NCI-H1417 (cell line): Measurements from ENCODE around the gene WWOX.

Experiments
- DNase-seq, 3 experiments: peaks; one replicate each; lab custom pipeline; 2025; lab: John Stamatoyannopoulos, UW

The WWOX gene

DNA sequence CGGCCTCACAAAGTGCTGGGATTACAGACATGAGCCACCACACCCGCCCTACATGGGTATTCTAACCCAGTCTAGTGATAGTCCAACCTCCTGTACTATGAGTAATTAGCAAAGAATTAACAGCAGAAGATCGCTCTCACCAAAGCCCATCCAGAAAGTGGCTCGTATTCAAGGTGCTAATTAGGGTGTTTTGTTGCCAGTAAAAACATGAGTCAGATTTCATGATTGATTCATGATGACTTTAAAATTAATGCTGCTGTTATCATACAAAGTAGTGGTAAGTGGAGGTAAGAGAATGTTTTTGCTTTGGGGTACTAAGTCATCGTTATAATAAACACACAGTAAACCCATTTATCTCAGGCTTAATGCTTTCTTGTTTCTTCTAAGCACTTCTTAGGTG lies 428.8 kb downstream of the WWOX start:
- peak in 1 of 3 experiments; percentile 47 for DNase-seq

DNA sequence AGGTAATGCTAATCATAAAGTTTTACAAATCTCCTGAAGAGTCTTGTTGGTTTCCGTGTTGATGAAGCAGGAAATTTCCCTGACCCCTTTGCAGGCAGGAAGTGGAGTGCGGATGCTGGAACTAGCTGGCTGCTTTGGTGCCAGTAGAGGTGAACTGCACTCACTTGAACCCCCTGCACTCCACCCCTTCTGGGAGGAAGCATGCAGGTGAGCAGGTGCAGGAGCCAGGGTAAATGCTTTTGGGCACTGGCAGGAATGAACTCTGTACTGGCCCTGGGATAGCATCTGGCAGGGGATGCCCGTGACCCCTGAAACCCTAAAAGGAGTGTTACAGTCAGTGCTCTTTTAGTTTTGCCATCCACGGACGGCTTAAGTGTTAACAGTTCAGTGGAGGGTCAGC lies 430.4 kb downstream of the WWOX start:
- DNase-seq = no peak

DNA sequence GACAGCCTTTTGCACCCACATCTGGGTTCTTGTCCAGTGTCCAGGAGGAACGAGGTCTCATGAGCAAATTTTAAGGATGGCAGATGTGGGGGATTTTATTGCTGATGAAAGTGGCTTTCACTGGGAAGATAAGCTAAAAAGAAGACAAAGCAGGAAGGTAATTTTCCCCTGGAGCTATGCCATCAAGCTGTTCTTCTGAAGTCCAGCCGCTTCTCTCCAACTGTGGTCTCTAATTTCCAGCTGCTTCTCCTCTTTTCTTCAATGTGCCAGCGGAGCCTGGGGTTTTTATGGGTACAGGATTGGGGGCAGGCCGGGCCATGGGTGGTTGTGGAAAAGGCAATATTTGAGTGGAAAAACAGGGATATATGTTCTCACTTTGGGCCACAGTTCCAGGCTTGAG lies 430.8 kb downstream of the WWOX start:
- no peak for DNase-seq

DNA sequence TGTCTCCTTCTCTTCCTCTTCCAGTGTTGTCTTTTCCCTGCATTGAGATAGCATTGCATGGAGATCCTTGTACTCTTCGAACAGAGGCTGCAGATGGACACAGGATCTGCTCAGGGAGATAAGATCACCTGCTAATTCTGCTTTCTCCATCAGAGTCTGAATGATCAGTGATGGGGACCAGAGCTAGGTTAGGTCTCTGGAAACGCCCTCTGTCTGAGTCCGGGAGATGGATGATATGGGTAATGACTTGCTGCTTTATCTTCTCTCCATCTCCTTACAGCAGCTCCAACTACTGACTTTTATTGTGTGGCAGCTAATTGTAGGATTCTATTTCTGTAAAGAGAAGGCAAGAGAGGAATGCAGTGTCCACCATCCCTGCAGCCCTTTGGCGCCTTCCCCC lies 435.6 kb downstream of the WWOX start:
- no peak for DNase-seq

DNA sequence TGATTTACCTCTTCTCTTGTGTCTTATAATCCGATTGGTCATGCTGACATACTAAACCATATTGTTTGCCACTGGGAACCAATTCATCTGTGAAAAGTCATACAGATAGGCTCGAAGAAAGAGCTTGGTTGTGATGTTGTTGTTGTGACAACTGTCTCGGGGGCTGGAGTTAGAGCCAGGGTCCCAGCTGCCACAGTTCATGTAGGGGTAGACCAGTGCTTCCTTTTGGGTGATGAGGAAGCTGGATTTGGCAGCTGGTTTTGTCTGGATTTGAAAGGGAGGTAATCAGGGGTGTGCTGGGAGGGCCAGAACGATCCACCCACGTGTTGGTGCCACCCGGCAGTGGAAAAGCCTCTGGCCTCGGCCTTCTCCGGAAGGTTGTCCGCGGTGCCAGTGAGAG lies 438.1 kb downstream of the WWOX start:
- no peak for DNase-seq

DNA sequence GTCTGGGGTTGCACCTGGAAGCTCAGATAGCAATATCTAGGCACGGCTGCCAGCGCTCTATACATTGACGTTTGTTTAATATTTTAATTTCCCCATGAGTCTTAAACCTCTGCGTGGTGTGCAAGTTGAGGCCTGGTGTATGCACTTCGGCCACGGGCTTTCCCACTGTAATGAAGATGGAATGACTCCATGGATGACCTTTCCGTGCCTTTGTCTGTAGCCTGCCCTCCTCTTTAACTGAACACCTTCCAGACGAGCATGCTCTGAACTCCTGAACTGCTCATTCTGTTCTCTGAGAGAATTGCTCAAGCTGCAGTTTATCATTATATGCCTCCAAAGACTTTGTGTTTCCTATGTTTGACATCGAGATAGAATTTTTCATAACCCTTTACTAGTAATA lies 438.8 kb downstream of the WWOX start:
- no peak for DNase-seq

DNA sequence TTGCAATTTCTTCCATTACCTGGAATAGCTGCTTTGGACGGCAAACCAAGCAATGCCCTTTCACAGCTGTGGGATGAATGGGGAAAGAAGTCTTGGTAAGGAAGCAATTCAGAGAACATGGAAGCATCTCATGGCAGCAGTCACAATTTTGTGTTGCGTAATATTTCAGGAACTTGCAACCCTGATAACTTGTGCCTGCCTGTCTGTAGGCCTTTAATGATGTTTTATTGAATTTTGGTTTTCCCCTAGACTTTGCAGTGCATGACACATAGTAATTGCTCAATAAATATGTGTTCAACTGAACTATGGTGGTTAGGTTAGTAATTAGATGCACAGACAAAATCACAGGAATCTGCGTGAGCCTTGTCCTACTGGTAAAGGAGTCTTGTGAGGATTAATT lies 439.5 kb downstream of the WWOX start:
- no peak for DNase-seq

DNA sequence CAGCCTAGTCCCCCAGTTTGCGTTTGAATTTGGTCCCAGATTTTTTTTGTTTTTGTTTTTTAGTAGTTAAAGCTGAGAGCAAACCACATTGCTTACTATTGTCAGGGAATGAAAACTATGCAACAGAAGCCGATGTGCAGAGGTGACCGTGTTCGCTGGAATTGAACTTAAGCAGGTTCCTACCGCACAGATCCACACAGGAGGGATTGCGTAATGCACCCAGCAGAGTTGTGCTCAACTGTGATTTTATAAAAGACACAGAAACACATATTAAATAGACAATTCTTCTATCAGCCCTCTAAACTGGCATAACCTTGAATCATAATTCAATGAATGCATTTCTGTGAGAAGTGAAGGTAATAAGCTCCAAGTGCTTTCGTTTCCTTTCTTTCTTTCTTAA lies 443.0 kb downstream of the WWOX start:
- no peak for DNase-seq

DNA sequence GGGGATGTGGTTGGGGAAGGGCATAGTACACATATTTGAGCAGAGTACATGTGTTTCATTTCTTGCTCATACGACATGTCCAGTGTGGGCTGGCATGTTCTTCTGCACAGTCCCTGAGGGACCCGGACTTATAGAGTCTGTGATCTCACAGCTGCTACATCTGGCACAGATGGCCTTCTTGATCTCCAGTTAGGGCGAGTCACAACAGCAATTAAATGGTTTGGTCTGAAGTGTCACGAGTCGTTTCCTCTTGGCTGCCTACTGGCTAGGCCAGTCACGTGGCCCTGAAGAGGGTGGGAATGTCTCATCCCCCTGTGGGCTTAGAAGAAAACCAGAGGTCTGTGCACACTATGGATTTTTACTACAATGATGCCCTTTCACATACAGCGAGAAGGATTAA lies 443.6 kb downstream of the WWOX start:
- peak in 1 of 3 experiments; percentile 21 for DNase-seq

DNA sequence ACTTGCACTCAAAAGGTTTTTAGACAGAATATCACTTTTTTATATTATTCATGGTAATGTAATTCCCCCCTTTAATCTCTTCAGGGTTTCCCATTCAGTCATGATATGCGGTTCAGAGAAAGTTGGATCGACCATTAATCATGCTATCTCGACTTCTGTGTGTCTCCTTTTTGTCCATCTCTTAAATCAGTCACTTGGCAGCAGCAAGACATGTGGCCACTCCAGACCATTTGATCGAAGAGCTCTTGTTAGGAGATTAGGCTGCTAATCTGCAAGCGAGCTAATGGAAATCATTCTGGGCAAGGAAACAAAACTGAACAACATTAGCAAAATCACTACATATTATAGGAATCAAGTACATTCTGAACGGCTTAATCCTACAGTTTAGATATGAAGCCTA lies 449.9 kb downstream of the WWOX start:
- no peak for DNase-seq

DNA sequence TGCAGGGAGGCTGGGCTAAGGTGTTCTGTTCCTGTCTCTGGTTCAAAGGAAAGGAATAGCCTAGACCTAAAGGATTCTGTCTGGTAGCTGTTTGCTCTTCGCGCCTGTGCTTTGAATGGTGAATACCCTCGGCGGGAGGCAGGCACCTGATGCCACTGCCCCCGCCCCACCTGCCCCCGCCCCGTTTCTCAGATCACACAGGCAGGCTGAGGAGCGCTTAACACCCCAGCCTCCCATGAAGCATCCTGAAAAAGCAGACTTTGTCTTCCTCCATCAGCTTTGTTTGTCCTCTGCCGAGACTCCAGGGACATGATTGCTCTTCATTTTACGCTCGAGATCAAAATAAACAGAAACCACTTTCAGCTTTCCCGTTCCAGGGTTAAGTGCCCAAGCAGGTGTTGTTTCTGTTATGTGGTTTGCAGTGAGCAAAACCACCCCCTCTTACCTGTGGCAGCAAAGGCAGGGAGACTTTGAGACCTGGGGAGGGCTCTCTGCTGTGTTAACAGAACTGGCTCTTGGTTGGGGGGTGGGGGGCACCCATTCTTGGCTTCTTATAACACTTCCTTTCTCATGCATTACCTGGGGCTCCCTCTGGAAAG lies 452.1 kb downstream of the WWOX start:
- DNase-seq = peak; percentile 93 to 99 (median 97)

DNA sequence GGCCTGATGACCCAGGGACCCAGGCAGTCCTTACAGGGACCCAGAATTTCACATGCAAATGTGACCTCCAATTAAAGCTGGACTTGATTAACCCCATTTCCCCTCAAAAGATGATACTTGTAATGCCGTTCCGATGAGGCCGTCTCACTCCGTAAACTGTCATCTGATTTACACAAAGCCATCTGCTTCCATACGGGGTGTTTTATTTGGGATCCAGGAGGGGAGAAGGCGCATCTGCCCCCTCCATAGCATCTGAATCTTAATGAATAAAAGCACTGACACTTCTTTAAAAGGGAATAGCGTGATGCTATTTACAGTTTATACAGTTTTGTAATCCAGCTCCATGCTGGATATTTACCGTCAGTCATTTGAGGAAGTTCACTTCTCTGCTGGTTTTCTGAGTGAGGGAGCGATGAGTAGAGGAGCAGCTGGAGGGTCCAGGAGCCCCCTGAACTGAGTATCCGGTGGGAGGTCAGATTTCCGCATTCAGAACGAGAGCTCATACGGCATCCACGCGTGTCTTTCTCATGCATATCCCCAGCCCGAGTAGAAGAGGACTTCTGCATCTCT lies 452.7 kb downstream of the WWOX start:
- no peak for DNase-seq

DNA sequence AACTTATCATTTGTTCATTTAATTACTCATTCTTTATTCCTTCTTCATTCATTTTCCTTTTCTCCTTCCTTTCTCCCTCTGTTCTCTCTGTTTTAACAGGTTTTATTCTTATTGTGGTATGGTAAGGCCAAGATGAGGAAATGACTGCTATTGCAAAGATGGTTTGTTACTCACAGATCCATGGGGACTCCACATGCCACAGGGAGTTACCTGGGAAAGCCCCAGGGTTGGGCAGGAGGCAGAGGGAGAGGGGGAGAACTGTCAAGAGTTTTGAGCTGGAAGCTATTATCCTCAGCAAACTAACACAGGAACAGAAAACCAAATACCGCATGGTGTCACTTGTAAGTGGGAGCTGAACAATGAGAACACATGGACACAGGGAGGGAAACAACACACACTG lies 453.3 kb downstream of the WWOX start:
- DNase-seq = peak in 2 of 3 experiments; percentile 38 to 54

DNA sequence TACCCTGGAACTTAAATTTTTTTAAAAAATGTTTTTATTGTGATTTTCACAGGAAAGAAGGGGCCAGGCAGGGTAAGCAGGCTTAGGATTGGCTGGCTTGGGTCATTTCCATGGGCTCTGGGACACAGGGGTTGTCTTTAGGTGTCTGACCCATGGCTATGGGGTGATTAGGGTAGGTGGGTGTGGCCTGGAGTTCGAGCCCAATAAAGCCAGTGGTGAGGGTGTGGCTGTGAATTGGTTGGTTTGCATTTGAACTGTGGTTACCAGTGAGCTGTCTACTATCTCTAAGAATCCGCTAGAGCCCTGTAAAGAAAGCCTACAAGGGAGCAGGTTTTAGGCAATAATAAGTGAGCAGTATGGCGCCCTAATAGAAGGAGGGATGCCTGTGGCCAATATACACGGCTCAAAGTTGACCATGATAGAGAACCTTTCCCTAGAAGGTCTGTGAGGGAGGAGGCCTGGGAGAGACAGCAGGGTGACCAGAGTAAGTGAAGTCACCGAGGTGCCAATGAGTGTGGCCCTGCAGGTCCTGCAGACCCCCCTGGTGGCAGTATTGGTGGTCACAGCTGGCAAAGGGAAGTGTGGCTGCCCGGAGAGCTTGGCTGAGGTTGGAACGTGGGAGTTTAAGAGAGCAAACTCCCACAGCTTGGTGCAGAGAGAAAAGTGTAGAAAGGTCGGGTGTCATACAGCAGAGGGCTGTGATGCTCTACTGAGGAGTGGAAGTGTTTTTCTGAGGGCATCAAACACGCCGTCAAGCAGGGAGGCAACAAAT lies 454.0 kb downstream of the WWOX start:
- DNase-seq = no peak

DNA sequence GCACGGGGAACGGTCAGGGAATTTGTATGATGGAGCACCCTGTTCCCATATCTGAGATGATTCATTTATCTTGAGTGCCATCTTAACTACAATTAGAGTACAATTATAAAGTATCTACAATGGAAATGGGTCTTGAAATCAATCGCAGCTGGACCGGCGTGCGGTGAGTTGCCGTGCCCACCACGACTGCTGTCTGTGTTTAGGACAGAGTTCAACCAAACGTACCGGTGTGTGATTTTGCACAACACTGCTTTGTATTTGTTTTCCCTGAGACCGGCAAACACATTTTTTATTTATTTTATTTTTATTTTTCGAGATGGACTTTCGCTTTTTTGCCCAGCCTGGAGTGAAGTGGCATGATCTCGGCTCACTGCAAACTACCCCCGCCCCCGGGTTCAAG lies 457.0 kb downstream of the WWOX start:
- peak in 1 of 3 experiments; percentile 26 for DNase-seq

DNA sequence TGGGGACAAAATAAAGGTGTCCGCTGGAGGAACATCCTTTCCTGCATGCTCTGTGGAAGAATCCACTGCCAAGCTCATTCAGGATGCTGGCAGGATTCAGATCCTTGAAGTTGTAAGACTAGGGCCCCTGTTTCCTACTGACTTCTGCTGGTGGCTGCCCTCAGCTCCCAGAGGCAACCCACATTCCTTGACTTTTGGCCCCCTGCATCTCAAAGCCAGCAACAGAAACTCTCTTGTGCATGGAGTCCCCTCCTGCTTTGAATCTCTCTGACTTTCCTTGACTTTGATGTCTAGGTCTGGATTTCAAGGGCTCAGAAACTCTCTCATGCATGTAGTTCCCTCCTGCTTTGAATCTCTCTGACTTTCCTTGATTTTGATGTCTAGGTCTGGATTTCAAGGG lies 461.5 kb downstream of the WWOX start:
- no peak for DNase-seq

DNA sequence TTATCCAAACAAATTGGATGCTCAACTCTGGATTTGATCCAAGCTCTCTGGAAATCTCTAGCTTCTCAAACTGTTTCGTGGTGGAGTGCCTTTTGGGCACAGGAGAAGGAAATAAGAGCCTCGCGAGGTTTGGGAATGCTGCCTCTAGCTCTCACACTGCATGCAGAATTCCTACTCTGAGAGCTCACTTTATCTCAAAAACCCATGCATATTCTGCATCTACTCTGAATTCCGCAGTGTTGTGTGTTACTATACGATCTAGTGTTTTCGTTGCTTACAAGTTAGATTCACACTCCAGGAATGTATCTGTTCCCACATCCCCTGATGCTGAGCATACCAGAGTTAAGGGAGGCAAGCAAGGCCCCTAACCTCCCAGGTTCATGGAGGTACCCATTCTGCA lies 462.7 kb downstream of the WWOX start:
- DNase-seq = no peak

DNA sequence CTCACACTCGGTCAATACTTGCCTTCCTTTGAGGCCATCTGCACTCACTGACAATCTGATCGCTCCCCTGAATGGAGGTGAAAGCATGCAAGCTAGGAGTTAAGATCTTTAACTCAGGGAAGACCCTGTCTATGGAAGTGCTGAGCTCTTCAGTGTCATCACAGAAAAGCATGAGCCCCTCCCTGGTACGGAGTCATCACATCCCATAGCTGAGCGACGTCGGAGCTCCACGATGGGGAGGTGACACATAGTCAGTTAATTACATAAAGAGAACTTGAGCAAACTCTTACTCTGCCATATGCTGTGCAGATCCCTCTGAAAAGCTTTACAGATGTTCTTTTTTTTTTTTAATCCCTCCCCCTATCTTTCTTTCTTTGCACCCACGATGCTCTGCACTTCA lies 463.2 kb downstream of the WWOX start:
- no peak for DNase-seq

DNA sequence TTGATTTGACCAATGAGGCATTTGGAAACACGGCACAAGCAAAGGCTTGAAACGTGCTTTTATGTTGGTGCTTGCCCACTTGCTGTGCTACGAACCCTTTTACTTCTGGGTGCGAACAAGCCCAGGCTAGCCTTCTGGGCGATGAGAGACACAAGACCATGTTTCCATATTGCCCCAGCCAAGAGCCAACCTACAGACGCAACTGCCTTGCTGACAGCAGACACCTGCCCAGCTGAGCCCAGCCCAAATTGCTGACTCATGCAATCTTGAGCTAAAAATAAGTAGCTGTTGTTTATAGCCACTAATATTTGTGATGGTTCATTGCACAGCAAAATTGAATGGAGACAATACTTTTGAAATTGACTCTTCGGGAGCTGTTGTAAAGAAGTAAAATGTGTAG lies 464.5 kb downstream of the WWOX start:
- DNase-seq = peak; percentile 49 to 92 (median 71)

DNA sequence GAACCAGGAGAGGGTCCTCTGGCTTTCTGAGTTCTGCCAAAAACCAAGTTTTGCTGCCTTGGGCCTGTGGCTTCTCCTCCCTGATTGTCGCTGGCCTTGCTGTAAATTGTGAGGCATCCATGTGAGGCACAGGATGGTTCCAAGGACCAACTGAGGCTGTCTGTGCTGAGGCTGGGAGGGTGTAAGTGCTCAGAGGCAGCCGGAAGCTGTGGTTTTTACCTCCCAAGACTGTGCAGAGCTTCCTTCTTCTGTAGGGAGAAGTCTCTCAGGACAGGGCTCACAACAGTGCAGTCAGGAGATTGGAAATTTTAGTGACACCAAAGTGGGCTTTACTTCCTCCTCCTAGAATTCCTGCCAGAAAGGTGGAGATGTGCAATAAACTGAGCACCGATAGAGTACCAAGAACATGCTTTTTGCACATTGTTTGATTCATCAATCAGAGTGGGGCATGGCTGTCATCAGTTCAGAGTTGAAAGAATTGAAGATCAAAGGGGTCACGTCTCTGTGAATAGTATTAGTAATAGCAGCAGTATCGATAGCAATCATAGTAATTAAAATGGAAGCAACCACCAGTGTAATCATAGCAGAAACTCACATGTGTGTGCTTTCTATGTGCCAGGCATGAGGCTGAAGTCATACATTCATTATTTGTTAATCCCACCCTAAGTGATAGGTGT lies 467.1 kb downstream of the WWOX start:
- DNase-seq = no peak

DNA sequence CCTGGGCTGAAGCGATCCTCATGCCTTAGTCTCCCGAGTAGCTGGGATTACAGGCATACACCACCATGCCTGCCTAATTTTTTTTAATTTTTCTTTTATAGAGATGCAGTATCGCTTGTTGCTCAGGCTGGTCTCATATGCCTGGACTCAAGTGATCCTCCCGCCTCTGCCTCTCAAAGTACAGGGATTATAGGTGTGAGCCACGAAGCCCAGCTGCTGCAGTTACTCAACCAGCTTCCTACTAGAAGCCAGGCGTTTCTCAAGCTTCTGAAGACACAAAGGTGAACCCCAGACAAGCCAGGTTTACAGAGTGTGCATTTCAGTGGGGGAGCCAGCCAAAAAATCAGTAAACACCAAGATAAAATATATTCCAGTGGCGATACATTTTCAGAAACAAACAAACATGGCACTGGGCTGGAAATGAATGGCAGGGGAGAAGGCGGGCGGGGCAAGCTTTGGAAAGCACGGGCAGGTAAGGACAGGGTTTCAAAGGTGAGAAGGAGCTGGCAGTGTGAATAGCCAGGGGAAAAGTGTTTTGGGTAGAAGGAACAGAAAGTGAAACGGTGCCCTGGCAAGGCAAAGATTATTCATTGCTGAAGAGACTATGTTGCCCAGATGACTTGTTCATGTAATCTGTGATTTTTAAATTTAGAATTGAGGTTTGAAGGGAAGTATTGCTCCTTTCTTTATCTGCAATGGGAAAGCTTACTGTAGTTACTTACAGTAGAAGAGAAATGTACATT lies 471.1 kb downstream of the WWOX start:
- DNase-seq = no peak

DNA sequence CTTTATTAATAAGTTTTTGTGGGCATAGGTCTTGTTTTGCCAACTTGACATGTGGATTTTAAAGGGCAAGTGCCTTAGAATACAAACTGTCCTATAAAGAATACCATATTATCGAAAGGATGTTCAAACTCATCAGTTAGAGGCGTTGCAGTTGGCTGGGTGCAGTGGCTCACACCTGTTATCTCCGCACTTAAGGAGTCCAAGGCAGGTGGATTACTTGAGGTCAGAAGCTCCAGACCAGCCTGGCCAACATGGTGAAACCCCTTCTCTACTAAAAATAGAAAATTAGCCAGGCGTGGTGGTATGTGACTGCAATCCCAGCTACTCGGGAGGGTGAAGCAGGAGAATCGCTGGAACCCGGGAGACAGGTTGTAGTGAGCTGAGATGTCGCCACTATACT lies 472.0 kb downstream of the WWOX start:
- DNase-seq = no peak
